Measurements from ENCODE around the gene SRGAP3. TPM values are rescaled to one million over a fixed set of nuclear protein-coding genes. Genes with fewer than 3 reads are reported as not detected.
"Not testable (repeated sequence)": the region's sequence is repeated elsewhere in the genome, so short reads cannot be mapped to it uniquely, and the experiment has no call there.

The SRGAP3 gene
- 1 to 10 TPM in 2 of 3 donors, under 1 TPM in 1; 0.90 to 1.7 (median 1.4) TPM for polyA plus RNA-seq

GRCh38 chr3:9249273-9250192 is at the start of gene SRGAP3:
TSS of gene SRGAP3 (minus strand) at chr3:9249646. CDS start at chr3:9248951, 695 bp downstream.
- WGBS, 3 donors, result 2 to 4% (median 3%) methylated on average over 28 of the region's 28 CpGs
- H3K27ac ChIP-seq (ENCODE audit: low read depth, low read length), result no peak within 1 kb of the TSS

- no peak overlapping the region for H3K27ac ChIP-seq (ENCODE audit: low read depth, low read length)
Observed at GRCh38 chr3:9298236-9298635, 48.8 kb upstream of the SRGAP3 start.

- 97 to 100% (median 100%) methylated on average over 1 of the region's 1 CpG for WGBS, 3 donors
- no peak overlapping the region for H3K27ac ChIP-seq (ENCODE audit: low read depth, low read length)
Observed at GRCh38 chr3:9296241-9296640, 46.8 kb upstream of the SRGAP3 start.

GRCh38 chr3:9295007-9295406 is 45.6 kb upstream of the SRGAP3 start:
- H3K27ac ChIP-seq (ENCODE audit: low read depth, low read length), result no peak overlapping the region

- not testable (repeated sequence) for H3K27ac ChIP-seq (ENCODE audit: low read depth, low read length)
- WGBS, 3 donors, result 88 to 90% (median 89%) methylated on average over 2 of the region's 2 CpGs
Observed at GRCh38 chr3:9293953-9294352, 44.5 kb upstream of the SRGAP3 start.

GRCh38 chr3:9293076-9293475 is 43.6 kb upstream of the SRGAP3 start:
- H3K27ac ChIP-seq (ENCODE audit: low read depth, low read length), result no peak overlapping the region
- 84 to 86% (median 85%) methylated on average over 3 of the region's 3 CpGs for WGBS, 3 donors

GRCh38 chr3:9292516-9292915 is 43.1 kb upstream of the SRGAP3 start:
- WGBS, 3 donors, result 86 to 95% (median 90%) methylated on average over 2 of the region's 2 CpGs
- H3K27ac ChIP-seq (ENCODE audit: low read depth, low read length), result no peak overlapping the region

- 74 to 78% (median 77%) methylated on average over 6 of the region's 6 CpGs for WGBS, 3 donors
- no peak overlapping the region for H3K27ac ChIP-seq (ENCODE audit: low read depth, low read length)
Observed at GRCh38 chr3:9291821-9292410, 42.5 kb upstream of the SRGAP3 start.

GRCh38 chr3:9290566-9290965 is 41.1 kb upstream of the SRGAP3 start:
- H3K27ac ChIP-seq (ENCODE audit: low read depth, low read length), result no peak overlapping the region
- WGBS, 3 donors, result 73 to 87% (median 87%) methylated on average over 2 of the region's 2 CpGs

- 91 to 96% (median 96%) methylated on average over 8 of the region's 8 CpGs for WGBS, 3 donors
- H3K27ac ChIP-seq (ENCODE audit: low read depth, low read length), result not testable (repeated sequence)
Observed at GRCh38 chr3:9281533-9281932, 32.1 kb upstream of the SRGAP3 start.

- H3K27ac ChIP-seq (ENCODE audit: low read depth, low read length), result no peak overlapping the region
- 38 to 63% (median 63%) methylated on average over 11 of the region's 11 CpGs for WGBS, 3 donors
Observed at GRCh38 chr3:9280451-9281219, 31.2 kb upstream of the SRGAP3 start.

GRCh38 chr3:9279966-9280365 is 30.5 kb upstream of the SRGAP3 start:
- WGBS, 3 donors, result 41 to 73% (median 68%) methylated on average over 6 of the region's 6 CpGs
- no peak overlapping the region for H3K27ac ChIP-seq (ENCODE audit: low read depth, low read length)

GRCh38 chr3:9278498-9278897 is 29.1 kb upstream of the SRGAP3 start:
- WGBS, 3 donors, result 71 to 83% (median 76%) methylated on average over 4 of the region's 4 CpGs
- no peak overlapping the region for H3K27ac ChIP-seq (ENCODE audit: low read depth, low read length)

- H3K27ac ChIP-seq (ENCODE audit: low read depth, low read length), result no peak overlapping the region
- WGBS, 3 donors, result 39 to 57% (median 42%) methylated on average over 1 of the region's 1 CpG
Observed at GRCh38 chr3:9278085-9278484, 28.6 kb upstream of the SRGAP3 start.

- no peak overlapping the region for H3K27ac ChIP-seq (ENCODE audit: low read depth, low read length)
- WGBS, 3 donors, result 83 to 88% (median 86%) methylated on average over 6 of the region's 6 CpGs
Observed at GRCh38 chr3:9276761-9277370, 27.4 kb upstream of the SRGAP3 start.

- H3K27ac ChIP-seq (ENCODE audit: low read depth, low read length), result no peak overlapping the region
- 57 to 75% (median 60%) methylated on average over 6 of the region's 6 CpGs for WGBS, 3 donors
Observed at GRCh38 chr3:9271903-9272302, 22.5 kb upstream of the SRGAP3 start.

GRCh38 chr3:9270704-9271103 is 21.3 kb upstream of the SRGAP3 start:
- H3K27ac ChIP-seq (ENCODE audit: low read depth, low read length), result no peak overlapping the region
- 73 to 89% (median 83%) methylated on average over 4 of the region's 4 CpGs for WGBS, 3 donors

- no peak overlapping the region for H3K27ac ChIP-seq (ENCODE audit: low read depth, low read length)
- WGBS, 3 donors, result 74 to 85% (median 85%) methylated on average over 3 of the region's 3 CpGs
Observed at GRCh38 chr3:9266716-9267115, 17.3 kb upstream of the SRGAP3 start.

- no peak overlapping the region for H3K27ac ChIP-seq (ENCODE audit: low read depth, low read length)
- 77 to 87% (median 86%) methylated on average over 12 of the region's 12 CpGs for WGBS, 3 donors
Observed at GRCh38 chr3:9260305-9260704, 10.9 kb upstream of the SRGAP3 start.

Measured in adipose tissue (tissue), 3 donors.